WI38 (cell line): ENCODE results near the gene RUNX2.

Experiments
- H3K4me3 ChIP-seq: 2 replicates; pipeline ENCODE4 v1.5.1; 2011; ENCODE audit warnings: low read depth, mild to moderate bottlenecking, control low read depth, low read length
- TF ChIP-seq, protein P1 (sequence below): IDR thresholded peaks from 2 replicates; pipeline ENCODE4 v1.5.1; 2012; ENCODE audit warnings: low read depth, mild to moderate bottlenecking, control low read depth, low read length

The RUNX2 gene

DNA sequence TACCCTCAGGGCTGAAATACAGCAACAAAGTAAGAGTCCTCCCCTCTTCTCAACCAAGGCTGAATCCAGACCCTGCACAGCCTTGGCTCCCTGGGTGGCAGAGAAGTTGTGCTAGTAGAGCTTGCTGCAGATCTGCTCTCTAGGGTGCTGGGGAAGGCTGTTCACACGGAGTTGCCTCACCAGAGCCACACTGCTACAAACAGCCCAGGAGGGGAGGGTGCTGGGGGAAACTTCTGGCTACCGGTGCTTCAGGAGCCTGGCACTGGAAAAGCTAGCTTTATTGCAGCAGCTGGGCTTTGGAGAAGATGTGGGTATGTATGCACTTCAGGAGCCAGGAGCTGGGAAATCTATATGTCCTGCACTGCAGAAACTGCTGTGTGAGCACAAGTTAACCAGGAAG, 87.2 kb downstream of the RUNX2 start:
- no peak overlapping the region for H3K4me3 ChIP-seq
- TF ChIP-seq, protein P1, sequence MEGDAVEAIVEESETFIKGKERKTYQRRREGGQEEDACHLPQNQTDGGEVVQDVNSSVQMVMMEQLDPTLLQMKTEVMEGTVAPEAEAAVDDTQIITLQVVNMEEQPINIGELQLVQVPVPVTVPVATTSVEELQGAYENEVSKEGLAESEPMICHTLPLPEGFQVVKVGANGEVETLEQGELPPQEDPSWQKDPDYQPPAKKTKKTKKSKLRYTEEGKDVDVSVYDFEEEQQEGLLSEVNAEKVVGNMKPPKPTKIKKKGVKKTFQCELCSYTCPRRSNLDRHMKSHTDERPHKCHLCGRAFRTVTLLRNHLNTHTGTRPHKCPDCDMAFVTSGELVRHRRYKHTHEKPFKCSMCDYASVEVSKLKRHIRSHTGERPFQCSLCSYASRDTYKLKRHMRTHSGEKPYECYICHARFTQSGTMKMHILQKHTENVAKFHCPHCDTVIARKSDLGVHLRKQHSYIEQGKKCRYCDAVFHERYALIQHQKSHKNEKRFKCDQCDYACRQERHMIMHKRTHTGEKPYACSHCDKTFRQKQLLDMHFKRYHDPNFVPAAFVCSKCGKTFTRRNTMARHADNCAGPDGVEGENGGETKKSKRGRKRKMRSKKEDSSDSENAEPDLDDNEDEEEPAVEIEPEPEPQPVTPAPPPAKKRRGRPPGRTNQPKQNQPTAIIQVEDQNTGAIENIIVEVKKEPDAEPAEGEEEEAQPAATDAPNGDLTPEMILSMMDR: no peak

DNA sequence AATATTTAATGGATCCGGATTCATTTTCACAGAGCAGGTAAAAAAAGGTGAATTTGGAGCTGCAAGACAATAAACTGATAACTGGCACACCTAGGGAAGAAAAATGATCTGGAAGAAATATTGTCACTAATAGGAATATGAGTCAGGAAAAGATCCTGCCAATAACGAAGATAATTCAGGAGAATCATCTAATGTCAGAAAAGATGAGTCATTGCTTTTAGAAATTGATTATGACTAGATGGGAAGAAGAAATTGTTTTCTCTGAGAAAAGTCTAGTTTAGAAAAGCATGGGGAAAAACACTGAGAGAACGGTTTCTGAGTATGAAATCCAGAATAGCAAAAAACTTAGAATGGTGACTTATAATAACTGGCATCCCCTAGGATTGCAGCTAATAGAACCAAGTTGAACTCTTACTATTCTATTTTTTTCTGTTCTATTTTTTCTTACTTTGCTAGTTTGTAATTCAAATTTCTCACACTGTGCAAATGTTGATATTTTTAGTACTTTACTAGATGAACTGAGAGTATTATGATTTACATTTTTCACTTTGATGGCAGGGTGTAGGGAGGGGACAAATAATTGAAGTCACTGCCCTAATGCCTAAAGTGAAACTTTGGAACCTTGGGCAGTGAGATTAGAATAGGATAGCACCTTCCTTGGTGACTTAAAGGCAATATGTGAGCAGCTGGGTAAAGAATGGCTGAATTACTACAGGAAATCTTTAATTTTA, 87.8 kb downstream of the RUNX2 start:
- TF ChIP-seq, protein P1: no peak
- H3K4me3 ChIP-seq: no peak overlapping the region

DNA sequence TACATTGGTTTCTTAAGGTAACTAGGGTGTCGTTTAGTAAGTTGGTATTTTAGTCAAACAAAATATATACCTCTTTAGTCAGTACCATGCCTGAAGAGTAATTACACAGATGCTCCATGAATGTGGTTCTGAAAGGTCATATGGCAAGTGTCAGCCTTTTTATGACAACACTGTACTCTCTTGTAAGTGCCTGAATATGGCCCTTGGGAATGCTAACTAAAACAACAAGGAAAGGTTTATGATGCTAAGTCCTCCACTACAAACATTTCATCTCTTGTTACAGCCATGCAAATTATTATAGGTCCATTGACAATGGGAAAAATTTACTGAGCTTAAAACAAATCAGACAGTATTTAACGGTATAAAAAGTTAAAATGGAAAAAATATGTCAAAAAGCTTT, 88.6 kb downstream of the RUNX2 start:
- no peak overlapping the region for H3K4me3 ChIP-seq
- TF ChIP-seq, protein P1: no peak

DNA sequence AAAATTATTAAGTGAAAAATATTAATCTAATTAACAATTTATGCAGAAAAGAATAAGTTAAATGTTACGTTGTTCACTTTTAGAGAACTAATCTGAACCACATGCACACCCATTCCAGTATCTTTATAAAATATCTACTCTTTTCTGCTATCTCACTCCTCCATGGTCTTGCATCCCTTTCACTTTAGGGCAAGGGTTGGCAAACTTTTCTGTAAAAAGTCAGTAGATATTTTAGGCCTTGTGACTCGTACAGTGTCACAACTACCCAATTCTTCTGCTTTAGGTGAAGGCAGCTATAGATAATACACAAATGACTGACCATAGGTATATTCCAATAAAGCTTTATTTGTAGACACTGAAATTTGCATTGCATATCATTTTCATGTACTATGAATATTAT, 89.3 kb downstream of the RUNX2 start:
- TF ChIP-seq, protein P1: no peak
- no peak overlapping the region for H3K4me3 ChIP-seq

DNA sequence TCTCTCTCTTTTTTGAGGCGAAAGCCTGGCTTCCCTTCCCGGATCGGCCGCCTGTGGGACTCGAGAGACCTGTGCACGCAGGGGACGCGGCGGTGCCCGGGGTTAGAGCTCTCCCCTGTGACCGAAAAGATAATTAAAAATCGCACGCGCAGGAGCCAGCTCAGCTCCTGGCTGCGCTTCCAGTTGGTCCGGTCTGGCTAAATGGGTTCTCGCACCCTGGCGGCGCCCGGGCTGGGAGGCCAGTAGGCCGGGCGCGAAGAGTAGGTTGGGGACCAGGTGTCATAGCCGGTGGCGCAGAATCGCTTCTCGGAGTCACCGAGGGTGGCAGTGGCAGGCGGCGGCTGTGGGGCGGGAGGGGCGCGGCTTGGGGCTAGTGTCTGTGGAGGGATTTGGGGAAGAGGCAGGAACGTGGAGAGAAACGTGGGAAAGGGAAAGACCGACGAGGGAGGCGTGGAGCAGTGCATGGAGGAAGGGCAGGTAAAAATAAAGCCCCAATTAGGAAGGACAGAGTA, 91.5 kb downstream of the RUNX2 start:
- TF ChIP-seq, protein P1: no peak
- H3K4me3 ChIP-seq: peak overlapping the region; percentile 94

DNA sequence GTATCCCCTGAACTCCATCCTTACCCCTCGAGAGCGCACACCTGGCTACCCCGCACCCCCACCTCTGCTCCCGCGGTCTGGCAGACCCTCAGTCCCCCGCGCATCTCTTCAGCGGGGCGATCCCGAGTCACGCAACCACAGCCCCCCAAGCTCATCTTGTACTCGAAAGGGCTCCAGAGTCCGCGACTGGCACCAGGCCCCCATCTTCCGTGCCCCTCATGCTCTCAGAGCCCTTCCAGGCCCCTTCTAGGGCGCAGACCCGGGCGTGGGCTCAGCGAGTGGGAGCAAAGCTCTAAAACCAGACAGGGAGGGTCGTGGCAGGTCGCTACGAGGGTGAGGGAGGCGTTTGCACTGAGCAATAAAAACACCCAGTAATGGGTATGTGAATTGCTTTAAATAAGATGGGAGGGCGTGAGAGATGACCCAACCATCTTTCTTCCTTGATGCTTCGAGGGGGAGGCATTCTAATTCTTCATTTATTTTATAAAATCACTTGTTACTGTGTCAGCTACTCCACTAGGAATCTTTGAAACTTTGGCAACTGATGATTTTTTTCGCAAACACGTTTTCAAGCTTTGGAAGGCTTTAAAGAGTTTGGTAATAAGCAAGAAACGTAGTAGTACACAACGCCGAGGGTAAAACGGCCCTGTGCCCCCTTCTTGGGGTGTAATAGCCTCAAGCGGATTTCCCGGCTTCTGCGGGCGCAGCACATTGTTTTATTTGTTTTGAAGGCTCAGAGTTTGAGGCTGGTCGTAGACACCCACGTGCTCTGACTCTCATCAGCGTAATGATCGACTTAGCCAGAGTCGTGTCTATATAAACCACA, 92.2 kb downstream of the RUNX2 start:
- TF ChIP-seq, protein P1: no peak
- peak overlapping the region; percentile 94 for H3K4me3 ChIP-seq
